C4-2B (cell line): ENCODE results near the gene GRIN3B.

ENCODE experiments used
- H3K27ac ChIP-seq: fragments of 450-650 bp; 2 replicates; pipeline ENCODE4 v1.5.1; 2017
- CTCF ChIP-seq: fragments of 450-650 bp; conservative IDR thresholded peaks from 2 replicates; pipeline ENCODE4 v1.5.1; 2017; ENCODE audit warnings: mild to moderate bottlenecking
- ZFX ChIP-seq: fragments of 450-650 bp; IDR thresholded peaks from 2 replicates; pipeline ENCODE4 v1.6.1; 2017

GRIN3B gene

DNA sequence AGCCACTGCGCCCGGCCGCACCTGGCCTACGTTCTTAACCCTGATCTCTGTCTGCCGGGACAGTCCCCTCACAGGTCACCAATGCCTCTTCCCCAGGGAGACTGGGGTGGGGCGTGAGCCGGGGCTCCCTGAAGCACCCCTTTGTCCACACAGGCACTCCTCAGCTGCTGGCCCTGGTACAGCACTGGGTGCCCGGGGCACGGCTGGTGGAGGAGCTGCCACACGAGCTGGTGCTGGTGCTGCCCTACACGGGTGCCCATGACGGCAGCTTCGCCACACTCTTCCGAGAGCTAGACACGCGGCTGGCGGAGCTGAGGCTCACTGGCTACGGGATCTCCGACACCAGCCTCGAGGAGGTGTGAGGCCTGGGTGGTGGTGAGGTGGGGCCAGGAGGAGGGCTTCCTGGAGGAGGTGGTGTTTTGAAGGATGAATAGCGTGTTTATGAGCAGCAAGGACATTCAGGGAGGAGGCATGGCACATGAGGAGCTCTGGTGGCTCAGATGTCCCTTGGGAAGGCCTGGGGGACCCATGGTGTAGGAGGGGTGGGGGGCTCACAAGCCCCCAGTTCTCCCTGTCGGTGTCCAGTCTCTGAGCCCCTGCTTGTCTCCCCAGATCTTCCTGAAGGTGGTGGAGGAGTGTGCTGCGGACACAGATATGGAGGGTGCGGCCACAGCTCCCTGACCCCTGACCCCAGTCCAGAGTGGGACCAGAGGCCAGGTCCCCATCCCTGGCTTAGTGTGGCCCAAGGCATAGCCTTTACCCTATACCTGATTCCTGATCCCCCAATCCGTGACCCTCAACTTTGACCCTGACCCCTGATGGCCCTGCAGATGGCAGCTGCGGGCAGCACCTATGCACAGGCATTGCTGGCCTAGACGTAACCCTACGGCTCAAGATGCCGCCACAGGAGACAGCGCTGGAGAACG is 53.2 kb downstream of the GRIN3B start:
- TF ChIP-seq CTCF (no peak), ZFX (no peak)
- no peak overlapping the region for H3K27ac ChIP-seq

GRCh38 chr19:1054102-1055027 is 54.1 kb downstream of the GRIN3B start:
- TF ChIP-seq CTCF (no peak), ZFX (no peak)
- no peak overlapping the region for H3K27ac ChIP-seq

DNA sequence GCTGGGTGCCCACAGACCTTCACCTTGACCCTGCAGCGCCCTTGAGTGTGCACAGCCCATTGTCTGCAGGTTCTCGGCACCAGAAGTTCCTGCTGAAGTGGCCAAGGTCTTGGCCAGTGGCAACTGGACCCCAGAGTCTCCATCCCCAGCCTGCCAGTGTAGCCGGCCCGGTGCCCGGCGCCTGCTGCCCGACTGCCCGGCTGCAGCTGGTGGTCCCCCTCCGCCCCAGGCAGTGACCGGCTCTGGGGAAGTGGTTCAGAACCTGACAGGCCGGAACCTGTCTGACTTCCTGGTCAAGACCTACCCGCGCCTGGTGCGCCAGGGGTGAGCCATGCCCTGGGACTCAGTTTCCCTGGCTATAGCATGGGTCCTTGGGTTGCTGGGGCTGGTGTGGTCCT is 54.8 kb downstream of the GRIN3B start:
- no peak for TF ChIP-seq ZFX
- no peak for TF ChIP-seq CTCF

DNA sequence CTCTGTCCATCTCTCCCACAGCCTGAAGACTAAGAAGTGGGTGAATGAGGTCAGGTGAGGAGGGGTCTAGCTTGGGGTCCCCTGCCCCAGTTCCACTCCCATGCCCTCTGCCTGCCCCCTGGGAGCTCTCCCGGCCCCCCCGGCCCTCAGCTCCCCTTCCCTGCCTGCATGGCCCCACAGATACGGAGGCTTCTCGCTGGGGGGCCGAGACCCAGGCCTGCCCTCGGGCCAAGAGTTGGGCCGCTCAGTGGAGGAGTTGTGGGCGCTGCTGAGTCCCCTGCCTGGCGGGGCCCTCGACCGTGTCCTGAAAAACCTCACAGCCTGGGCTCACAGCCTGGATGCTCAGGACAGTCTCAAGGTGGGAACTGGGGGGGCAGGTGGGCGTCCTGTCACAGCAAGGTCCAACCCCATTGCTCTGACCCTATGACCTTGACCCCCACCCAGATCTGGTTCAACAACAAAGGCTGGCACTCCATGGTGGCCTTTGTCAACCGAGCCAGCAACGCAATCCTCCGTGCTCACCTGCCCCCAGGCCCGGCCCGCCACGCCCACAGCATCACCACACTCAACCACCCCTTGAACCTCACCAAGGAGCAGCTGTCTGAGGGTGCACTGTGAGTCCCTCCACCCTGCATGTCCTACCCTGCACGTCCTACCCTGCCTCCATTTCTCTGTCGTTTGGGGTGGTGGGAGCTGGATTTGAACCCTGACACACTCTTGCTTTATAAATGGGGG is 55.8 kb downstream of the GRIN3B start:
- TF ChIP-seq CTCF (no peak), ZFX (no peak)
- H3K27ac ChIP-seq: no peak overlapping the region

More for the DNA sequence above, 54.8 kb downstream of the GRIN3B start:
- no peak overlapping the region for H3K27ac ChIP-seq

- no peak for TF ChIP-seq ZFX
- TF ChIP-seq CTCF: no peak
- H3K27ac ChIP-seq: no peak overlapping the region
These were observed 57.1 kb downstream of the GRIN3B start for GRCh38 chr19:1057176-1057855.

DNA sequence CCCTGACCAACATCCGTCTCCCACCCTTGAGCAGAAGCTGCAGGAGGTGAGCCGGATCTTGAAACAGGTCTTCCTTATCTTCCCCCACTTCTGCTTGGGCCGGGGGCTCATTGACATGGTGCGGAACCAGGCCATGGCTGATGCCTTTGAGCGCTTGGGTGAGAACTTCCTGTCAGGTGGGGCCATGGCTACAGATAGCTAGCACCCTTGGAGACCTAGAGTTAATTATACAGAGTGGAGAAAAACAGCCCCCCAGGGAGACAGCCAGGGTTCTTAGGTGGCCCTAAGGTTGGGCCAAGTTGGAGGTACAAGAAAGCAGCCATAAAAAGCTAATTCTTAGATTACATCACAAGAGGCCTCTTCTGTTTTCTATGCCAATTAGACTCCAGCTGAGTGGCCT is 57.9 kb downstream of the GRIN3B start:
- H3K27ac ChIP-seq: no peak overlapping the region
- TF ChIP-seq CTCF: no peak
- no peak for TF ChIP-seq ZFX
